ENCODE data around the gene PSG5.
"Not testable (repeated sequence)": the region's sequence is repeated elsewhere in the genome, so short reads cannot be mapped to it uniquely, and the experiment has no call there.

The PSG5 gene

DNA sequence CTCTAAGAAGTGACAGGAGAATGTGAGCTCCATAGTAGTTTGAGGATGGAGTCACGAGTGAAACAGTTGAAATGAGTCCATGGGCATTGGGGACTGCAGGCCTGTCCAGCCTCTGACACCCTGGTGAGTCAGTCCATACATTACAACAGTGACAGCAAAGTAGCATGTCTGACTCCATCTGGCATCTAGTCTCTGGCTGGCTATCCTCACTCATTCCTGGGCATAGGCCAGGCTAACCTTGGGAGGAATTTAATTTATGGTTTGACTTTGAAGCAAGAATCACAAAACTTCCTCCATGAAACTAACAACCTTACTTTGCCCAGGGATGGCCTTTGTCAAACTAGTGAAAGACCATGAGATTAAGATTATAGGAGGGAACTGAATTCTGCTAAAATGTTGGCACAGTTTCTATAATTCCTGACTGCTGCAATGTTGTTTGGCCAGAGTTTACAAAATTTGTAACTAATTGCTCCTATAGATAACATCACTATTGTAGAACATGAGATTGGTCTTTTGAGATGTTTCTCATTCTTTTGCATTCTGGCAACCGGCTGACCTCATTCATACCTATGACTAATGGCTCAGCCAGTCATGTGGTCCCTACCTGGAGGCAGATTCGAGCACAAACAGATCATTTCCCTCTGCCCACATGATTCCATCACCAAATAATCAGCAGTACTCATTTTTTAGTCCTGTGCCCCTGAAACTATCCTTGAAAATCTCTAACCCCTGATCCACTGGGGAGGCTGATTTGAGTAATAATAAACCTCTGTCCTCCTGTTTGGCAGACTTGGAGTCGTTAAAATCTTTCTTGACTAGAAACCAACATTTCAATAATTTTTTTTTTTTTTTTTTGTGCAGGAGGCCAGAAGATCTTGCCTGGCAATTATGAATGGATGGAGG, 4.2 kb downstream of the PSG5 start:
- not testable (repeated sequence) for DNase-seq (ENCODE audit: low spot score)

- DNase-seq (ENCODE audit: low spot score), result not testable (repeated sequence)
Measured at GRCh38 chr19:43179569-43180147, 6.7 kb downstream of the PSG5 start.

DNA sequence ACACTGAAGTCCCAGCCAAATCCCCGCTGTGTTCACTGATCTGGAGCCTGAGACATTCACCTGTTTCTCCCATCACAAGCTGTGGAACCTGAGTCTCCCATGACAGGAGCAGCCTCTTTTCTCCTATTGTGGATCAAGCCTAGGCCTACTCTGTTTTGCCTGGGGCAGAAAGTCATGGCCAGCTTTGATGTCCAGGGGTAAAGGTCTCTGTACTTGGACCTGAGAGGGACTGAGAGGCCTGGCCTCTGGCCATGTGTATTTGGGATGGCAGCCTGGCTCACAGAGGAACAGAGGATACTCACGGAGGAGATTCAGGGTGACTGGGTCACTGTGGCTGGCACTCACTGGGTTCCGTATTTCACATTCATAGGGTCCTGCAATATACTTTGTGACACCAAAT, 7.8 kb downstream of the PSG5 start:
- not testable (repeated sequence) for DNase-seq (ENCODE audit: low spot score)

GRCh38 chr19:43165906-43166305, 20.4 kb downstream of the PSG5 start:
- not testable (repeated sequence) for DNase-seq (ENCODE audit: low spot score)

- DNase-seq (ENCODE audit: low spot score), result not testable (repeated sequence)
Measured at GRCh38 chr19:43163135-43163534, 23.2 kb downstream of the PSG5 start.

- not testable (repeated sequence) for DNase-seq (ENCODE audit: low spot score)
Measured at GRCh38 chr19:43162261-43162660, 24.1 kb downstream of the PSG5 start.

DNA sequence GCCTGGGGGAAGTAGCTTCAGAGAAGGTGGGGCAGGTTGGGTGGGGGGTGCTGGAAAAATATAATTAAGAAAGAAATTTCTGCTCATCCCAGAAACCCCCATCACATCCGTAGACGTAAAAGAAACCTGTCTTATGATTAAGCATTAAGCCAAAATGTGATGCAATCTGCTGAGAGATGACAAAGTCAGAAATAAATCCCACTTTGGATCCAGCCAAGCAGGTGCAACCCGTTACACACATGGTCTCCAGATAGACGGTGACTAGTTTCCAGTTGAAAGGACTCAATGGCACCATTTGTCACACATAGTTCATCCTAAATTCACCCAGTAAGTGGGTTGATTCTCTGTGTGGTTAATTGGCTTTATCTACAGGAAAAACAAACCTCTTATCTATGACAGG, 34.1 kb downstream of the PSG5 start:
- DNase-seq (ENCODE audit: low spot score), result no peak

DNA sequence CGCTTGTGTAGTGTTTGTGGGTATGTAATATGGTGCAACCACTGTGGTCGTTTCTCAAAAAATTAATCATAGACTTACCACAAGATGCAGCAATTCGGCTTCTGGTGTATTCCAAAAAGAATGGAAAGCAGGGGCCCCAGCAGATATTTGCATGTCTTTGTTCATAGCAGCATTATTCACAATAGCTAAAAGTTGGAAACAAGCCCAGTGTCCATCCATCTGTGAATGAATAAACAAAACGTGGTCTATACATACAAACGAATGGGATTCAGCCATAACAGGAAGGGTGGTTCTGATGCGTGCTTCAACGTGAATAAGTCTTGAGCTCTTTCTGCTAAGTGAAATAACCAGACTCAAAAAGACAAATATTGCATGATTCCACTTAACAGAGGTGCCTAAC, 36.5 kb downstream of the PSG5 start:
- DNase-seq (ENCODE audit: low spot score), result not testable (repeated sequence)

GRCh38 chr19:43148233-43148632, 38.1 kb downstream of the PSG5 start:
- DNase-seq (ENCODE audit: low spot score), result no peak

- not testable (repeated sequence) for DNase-seq (ENCODE audit: low spot score)
Measured at GRCh38 chr19:43141763-43142162, 44.6 kb downstream of the PSG5 start.

DNA sequence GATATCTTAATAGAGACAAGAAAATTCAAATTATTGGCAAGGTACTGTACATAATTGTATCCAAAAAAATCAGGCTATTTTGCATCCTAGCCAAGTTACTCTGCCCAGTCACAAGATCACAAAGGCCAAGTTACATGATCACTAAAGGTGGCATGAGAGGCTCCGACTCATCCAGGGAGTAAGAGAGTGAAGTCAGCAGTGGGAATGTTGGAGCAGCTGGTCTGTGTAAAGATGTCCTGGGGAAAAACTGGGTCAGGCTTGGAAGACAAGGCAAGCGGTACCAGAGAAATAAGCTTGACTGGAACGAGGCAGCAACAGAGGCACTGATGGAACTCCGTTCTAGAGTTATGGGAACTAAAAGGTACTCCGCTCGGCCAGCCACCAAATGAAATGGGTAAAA, 53.6 kb downstream of the PSG5 start:
- DNase-seq (ENCODE audit: low spot score), result no peak

DNA sequence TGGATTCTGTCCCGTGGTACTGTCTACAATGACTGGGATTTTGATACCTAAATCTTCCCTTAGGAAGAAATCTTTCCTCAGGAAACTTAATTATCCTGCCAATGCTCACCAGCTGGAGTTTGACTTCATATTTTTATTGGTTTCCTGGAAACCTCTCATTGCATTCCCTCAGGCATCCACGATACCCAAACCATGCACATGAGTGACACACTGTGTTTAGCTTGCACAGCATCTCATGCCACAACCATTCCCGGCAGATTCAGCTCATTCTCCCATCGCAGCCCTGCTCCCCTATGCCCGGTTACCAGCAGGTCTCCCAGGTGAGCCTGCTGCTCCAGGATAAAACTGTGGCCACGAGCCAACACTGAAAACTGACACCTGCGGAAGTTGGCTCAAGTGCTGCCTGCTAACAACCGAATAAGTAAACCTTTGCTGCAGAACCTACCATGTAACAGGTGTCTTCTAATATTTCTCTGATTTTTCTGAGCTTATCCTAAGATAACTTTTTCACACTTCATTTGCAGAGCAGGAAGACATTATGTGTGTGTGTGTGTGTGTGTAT, 55.0 kb downstream of the PSG5 start:
- DNase-seq (ENCODE audit: low spot score), result not testable (repeated sequence)

- not testable (repeated sequence) for DNase-seq (ENCODE audit: low spot score)
Measured at GRCh38 chr19:43129197-43129596, 57.1 kb downstream of the PSG5 start.

GRCh38 chr19:43127336-43127735, 59.0 kb downstream of the PSG5 start:
- not testable (repeated sequence) for DNase-seq (ENCODE audit: low spot score)

GRCh38 chr19:43126720-43127119, 59.6 kb downstream of the PSG5 start:
- no peak for DNase-seq (ENCODE audit: low spot score)

DNA sequence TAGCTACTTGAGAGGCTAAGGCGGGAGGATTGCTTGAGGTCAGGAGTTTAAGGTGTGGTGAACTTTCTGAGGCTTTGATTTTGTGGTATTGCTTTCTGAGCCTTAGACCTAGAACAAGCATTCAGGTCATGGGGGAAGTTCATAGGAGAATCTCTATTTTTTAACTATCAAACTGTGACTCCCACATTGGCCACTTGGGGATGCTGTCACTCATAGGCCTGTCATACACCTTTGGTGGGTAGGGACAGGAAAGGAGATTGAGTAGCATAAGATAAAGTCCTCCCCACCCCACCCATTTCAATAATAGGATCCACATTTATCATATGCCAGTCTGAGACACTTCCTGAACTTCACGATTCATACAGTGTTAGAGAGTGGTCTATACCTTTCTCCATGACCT, 62.0 kb downstream of the PSG5 start:
- DNase-seq (ENCODE audit: low spot score), result no peak

- DNase-seq (ENCODE audit: low spot score), result not testable (repeated sequence)
Measured at GRCh38 chr19:43120433-43121026, 65.8 kb downstream of the PSG5 start.

DNA sequence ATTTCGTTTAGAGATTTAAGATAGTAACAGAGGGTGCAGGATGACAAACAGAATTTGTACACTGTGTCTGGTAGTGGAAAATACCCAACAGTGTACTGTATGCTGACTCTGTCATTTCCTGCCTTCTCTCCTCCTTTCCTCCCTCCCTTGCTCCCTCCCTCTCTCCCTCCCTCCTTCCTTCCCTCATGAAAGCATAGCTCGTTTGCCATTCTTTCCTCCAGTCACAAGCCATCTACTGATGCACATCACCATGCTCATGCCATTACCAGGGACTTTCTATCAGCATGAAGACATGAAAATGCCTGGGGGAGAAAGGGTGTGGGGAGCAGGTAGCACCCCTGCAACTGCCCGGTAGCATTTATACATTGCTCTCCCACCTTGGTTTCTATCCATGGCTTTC, 66.8 kb downstream of the PSG5 start:
- not testable (repeated sequence) for DNase-seq (ENCODE audit: low spot score)

Data from germinal center (tissue), 1 donor.